Kidney (tissue), 14 donors: ENCODE results near the gene TCF7. TPM values are rescaled to one million over a fixed set of nuclear protein-coding genes. Genes with fewer than 3 reads are reported as not detected.

ENCODE experiments used
- DNase-seq, 5 donors: peaks; one replicate each; pipeline ENCODE4 v3.0.0-alpha.2; 2013 to 2020
- FAIRE-seq: peaks from 2 replicates; lab custom pipeline; 2012; peaks lifted over from hg19 to GRCh38; lab: Jason Lieb, UNC
- H3K27ac ChIP-seq, 2 donors: one replicate each; pipeline ENCODE4 v1.7.0; 2013; ENCODE audit warnings: low read depth in 2 of 2, low read length in 2 of 2, inconsistent platforms in 1 of 2
- H3K27me3 ChIP-seq: one replicate; pipeline ENCODE4 v1.7.1; 2013; ENCODE audit warnings: low read length, inconsistent platforms; ENCODE audit not compliant: control insufficient read depth, insufficient read depth
- H3K36me3 ChIP-seq, 3 donors: one replicate each; pipeline versions ENCODE4 v1.7.0 to v1.7.1; 2013; ENCODE audit warnings: low read length in 3 of 3, control low read depth in 1 of 3, inconsistent platforms in 1 of 3; ENCODE audit not compliant: insufficient read depth in 3 of 3, control insufficient read depth in 2 of 3
- H3K4me1 ChIP-seq, 3 donors: one replicate each; pipeline versions ENCODE4 v1.7.0 to v1.7.1; 2013; ENCODE audit warnings: low read length in 3 of 3, inconsistent platforms in 1 of 3, low read depth in 1 of 3; ENCODE audit not compliant: control insufficient read depth in 2 of 3, insufficient read depth in 2 of 3
- H3K4me3 ChIP-seq, 3 donors: one replicate each; pipeline versions ENCODE4 v1.7.0 to v1.8.1; 2013; ENCODE audit warnings: low read length in 3 of 3, control low read depth in 1 of 3, inconsistent platforms in 1 of 3
- H3K9ac ChIP-seq, 3 donors: one replicate each; pipeline versions ENCODE4 v1.7.0 to v1.7.1; 2013; ENCODE audit warnings: low read length in 3 of 3, control low read depth in 1 of 3, inconsistent platforms in 1 of 3
- H3K9me3 ChIP-seq, 3 donors: one replicate each; pipeline versions ENCODE4 v1.7.0 to v1.7.1; 2013; ENCODE audit warnings: low read length in 3 of 3, control low read depth in 1 of 3, inconsistent platforms in 1 of 3; ENCODE audit not compliant: control insufficient read depth in 2 of 3, insufficient read depth in 1 of 3
- CTCF ChIP-seq: IDR thresholded peaks from 3 replicates; pipeline ENCODE4 v1.5.1; 2012; ENCODE audit warnings: mild to moderate bottlenecking, moderate library complexity, borderline replicate concordance; ENCODE audit not compliant: insufficient read depth; ENCODE audit errors: extremely low read depth
- intact Hi-C: fragments of 100-400 bp; cut with DNase I; formaldehyde crosslinking; loops from one replicate; pipeline ENCODE4 v1.11.1; 2022
- polyA plus RNA-seq: library from polyadenylated mRNA; stranded (reverse); fragments of 350-450 nt; fragmentation: Illumina TruSeq; extraction: RNeasy Lipid Tissue Mini Kit (QIAGEN cat#74804); gene quantifications from one replicate; pipeline ENCODE4 v1.2.3, GENCODE V29; 2014; ENCODE audit warnings: low read depth, low replicate concordance; ENCODE audit not compliant: insufficient read depth
- total RNA-seq: library from RNA; stranded (reverse); fragmentation: NEBNext Ultra II Directional; extraction: Animal tissue kit (Norgen Biotek cat#: 25700); gene quantifications from one replicate; pipeline ENCODE4 v1.2.1, GENCODE V29; 2021
- donor health status: control.
- donor health status: control.
- donor health status: control.
- donor health status: control.
- donor health status: control.
- donor health status: DM: yes; HTN: yes; CAD: no.
- donor health status: Normal renal cell carcinoma (clear cell type).

TCF7 gene
- total and polyA plus RNA-seq, 2 donors from 2014 or later = 1.2 to 15.6 TPM

DNA sequence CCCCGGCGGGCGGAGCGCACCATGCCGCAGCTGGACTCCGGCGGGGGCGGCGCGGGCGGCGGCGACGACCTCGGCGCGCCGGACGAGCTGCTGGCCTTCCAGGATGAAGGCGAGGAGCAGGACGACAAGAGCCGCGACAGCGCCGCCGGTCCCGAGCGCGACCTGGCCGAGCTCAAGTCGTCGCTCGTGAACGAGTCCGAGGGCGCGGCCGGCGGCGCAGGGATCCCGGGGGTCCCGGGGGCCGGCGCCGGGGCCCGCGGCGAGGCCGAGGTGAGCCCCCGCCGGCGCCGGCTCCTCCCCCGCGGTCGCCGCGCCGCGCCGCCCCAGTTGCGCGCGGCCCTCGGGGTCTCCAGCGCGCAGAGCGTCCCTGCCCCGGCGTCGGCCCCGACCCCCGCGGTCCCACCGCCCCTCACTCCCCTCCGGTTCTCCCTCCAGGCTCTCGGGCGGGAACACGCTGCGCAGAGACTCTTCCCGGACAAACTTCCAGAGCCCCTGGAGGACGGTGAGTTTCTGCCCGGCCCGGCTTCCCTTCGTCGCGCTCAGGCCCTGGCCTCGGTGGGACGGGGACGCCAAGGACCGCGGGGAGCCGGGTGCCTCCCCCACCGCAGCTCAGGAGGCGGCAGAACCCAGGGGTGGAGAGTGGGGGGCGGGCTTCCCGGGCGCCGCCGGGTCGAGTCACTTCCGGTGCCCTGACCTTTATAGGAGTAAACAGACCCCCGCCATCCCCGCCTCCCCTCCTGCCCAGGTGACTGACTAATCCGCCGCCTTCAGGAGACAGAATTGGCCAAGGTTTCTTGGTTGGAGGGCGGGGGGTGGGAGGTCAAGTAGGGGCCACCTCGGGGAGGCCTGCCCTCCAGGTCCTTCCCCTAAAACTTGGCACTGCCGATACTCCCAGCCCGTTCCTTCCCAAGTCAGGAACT lies 665 bp downstream of the TCF7 start:
- Histone ChIP-seq H3K27ac (no peak overlapping the region), H3K9ac (no peak overlapping the region)
- intact Hi-C loops = no loop called here

DNA sequence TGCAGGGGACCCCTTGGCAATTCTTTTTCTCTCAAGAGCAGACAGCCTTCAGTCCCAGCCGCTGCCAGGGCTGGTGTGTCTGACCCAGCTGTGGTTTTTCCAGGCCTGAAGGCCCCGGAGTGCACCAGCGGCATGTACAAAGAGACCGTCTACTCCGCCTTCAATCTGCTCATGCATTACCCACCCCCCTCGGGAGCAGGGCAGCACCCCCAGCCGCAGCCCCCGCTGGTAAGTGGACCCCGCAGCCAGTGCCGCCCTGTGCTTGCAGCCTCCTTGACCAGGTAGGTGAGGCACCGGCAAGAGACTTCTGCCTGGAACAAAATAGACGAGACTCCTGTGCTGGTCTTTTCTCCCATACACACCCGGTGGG lies 1.3 kb downstream of the TCF7 start:
- Histone ChIP-seq H3K9me3 (no peaks in the 10 kb centered on the region), H3K36me3 (no peaks in the 10 kb centered on the region), H3K27ac (no peak overlapping the region), H3K4me3 (no peak overlapping the region), H3K4me1 (peaks cover 0 to 11% (median 7%) of the 10 kb centered on the region in 3 donors), H3K9ac (no peak overlapping the region), H3K27me3 (peaks cover 4% of the 10 kb centered on the region)
- DNase-seq (peak in 4 of 5 donors; percentile 58 to 80 (median 60)), FAIRE-seq (no peak)
- intact Hi-C loops = no loop called here
- TF ChIP-seq CTCF = no peak

More for the DNA sequence above, 665 bp downstream of the TCF7 start:
- no peak overlapping the region for H3K4me3 ChIP-seq
- peaks cover 4% of the 10 kb centered on the region for H3K27me3 ChIP-seq
- FAIRE-seq (no peak), DNase-seq (peak; percentile 53 to 88 (median 64))
- H3K36me3 ChIP-seq = no peaks in the 10 kb centered on the region
- TF ChIP-seq CTCF = no peak
- no peaks in the 10 kb centered on the region for H3K9me3 ChIP-seq
- H3K4me1 ChIP-seq = peaks cover 0 to 11% (median 7%) of the 10 kb centered on the region in 3 donors

- Histone ChIP-seq H3K9ac (no peak overlapping the region), H3K4me1 (peaks cover 0 to 11% (median 7%) of the 10 kb centered on the region in 3 donors), H3K9me3 (no peaks in the 10 kb centered on the region), H3K27me3 (peaks cover 4% of the 10 kb centered on the region), H3K27ac (no peak overlapping the region), H3K4me3 (no peak overlapping the region), H3K36me3 (no peaks in the 10 kb centered on the region)
- intact Hi-C loops = no loop called here
- FAIRE-seq (no peak), DNase-seq (peak in 3 of 5 donors; percentile 53 to 61 (median 61))
- no peak for TF ChIP-seq CTCF
Observed at GRCh38 chr5:134116286-134116685, 1.8 kb downstream of the TCF7 start.
